Mucosa of stomach (tissue), 1 donor: Measurements from ENCODE around the gene SCAMP4.

ENCODE experiments used
- H3K27me3 ChIP-seq: one replicate; pipeline ENCODE4 v1.7.0; 2013; ENCODE audit warnings: mild to moderate bottlenecking, low read length; ENCODE audit not compliant: control insufficient read depth, insufficient read depth
- H3K36me3 ChIP-seq: one replicate; pipeline ENCODE4 v1.7.0; 2013; ENCODE audit warnings: low read length; ENCODE audit not compliant: control insufficient read depth, insufficient read depth
- H3K4me1 ChIP-seq: one replicate; pipeline ENCODE4 v1.7.0; 2013; ENCODE audit warnings: mild to moderate bottlenecking, low read length; ENCODE audit not compliant: control insufficient read depth, insufficient read depth
- H3K4me3 ChIP-seq: one replicate; pipeline ENCODE4 v1.7.0; 2013; ENCODE audit warnings: low read length
- H3K9ac ChIP-seq: one replicate; pipeline ENCODE4 v1.7.0; 2013; ENCODE audit warnings: mild to moderate bottlenecking, low read length, moderate library complexity
- H3K9me3 ChIP-seq: one replicate; pipeline ENCODE4 v1.7.0; 2013; ENCODE audit warnings: mild to moderate bottlenecking, low read length, moderate library complexity; ENCODE audit not compliant: control insufficient read depth
- donor health status: Pancreatic carcinoma.

The SCAMP4 gene

GRCh38 chr19:1896508-1896907 is 8.7 kb upstream of the SCAMP4 start:
- Histone ChIP-seq H3K9ac (no peak overlapping the region), H3K36me3 (no peaks in the 10 kb centered on the region), H3K27me3 (no peaks in the 10 kb centered on the region), H3K4me1 (peaks cover 10% of the 10 kb centered on the region), H3K4me3 (no peak overlapping the region), H3K9me3 (no peaks in the 10 kb centered on the region)

DNA sequence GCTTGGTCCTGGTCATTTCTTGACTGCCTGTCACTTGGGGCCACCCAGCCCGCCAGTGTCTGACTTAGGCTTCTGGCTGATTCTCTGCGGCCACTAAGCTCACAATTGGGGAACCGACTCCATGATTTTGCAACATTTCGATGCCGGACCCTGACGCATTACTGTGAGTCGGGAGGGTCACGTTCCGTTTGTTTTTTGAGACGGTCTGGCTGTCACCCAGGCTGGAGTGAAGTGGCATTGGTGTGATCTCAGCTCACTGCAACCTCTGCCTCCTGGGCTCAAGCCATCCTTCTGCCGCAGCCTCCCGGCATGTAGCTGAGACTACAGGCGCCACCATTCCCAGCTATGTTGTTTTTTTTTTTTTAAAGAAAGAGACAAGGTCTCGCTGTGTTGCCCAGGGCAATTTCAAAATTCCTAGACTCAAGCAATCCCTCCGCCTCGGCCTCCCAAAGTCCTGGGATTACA is 3.2 kb upstream of the SCAMP4 start:
- Histone ChIP-seq H3K9me3 (no peaks in the 10 kb centered on the region), H3K36me3 (no peaks in the 10 kb centered on the region), H3K27me3 (no peaks in the 10 kb centered on the region), H3K4me1 (peaks cover 28% of the 10 kb centered on the region), H3K9ac (no peak overlapping the region), H3K4me3 (no peak overlapping the region)

GRCh38 chr19:1902923-1903322 is 2.3 kb upstream of the SCAMP4 start:
- peaks cover 27% of the 10 kb centered on the region for H3K4me1 ChIP-seq
- no peaks in the 10 kb centered on the region for H3K9me3 ChIP-seq

DNA sequence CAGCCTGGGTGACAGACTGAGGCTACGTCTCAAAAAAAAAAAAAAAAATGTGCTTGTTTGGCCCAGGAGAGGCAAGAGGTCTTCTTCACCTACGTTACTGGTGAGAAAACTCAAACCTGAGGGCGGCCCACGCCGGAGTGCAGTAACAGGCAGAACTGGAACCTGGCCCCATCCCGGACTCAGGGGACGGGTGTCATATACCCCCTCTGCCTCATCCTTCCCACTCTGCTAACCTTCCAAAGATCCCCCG is 414 bp upstream of the SCAMP4 start:
- Histone ChIP-seq H3K9me3 (no peaks in the 10 kb centered on the region), H3K4me1 (peaks cover 41% of the 10 kb centered on the region), H3K9ac (no peak overlapping the region), H3K27me3 (no peaks in the 10 kb centered on the region), H3K4me3 (no peak overlapping the region), H3K36me3 (no peaks in the 10 kb centered on the region)

More at GRCh38 chr19:1902923-1903322, 2.3 kb upstream of the SCAMP4 start:
- no peaks in the 10 kb centered on the region for H3K36me3 ChIP-seq
- no peak overlapping the region for H3K4me3 ChIP-seq
- H3K9ac ChIP-seq = no peak overlapping the region
- H3K27me3 ChIP-seq = no peaks in the 10 kb centered on the region

DNA sequence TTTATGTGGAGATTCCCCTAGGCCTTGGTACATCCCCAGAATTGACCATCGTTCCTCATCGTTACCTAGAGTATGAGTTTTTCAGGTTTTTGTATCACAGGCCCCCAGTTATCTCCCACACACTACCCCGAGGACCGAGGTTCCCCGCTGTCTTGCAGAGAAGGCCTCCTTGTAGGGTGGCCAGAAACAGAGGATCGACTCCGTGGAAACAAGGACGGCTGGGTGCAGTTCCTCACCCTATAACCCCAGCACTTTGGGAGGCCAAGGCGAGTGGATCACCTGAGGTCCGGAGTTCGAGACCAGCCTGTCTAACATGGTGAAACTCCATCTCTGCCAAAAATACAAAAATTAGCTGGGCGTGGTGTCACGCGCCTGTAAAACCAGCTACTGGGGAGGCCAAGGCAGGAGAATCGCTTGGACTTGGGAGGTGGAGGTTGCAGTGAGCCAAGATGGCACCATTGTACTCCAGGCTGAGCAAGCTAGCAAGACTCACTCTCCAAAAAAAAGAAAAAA is 720 bp downstream of the SCAMP4 start:
- Histone ChIP-seq H3K36me3 (no peaks in the 10 kb centered on the region), H3K4me1 (peaks cover 47% of the 10 kb centered on the region), H3K27me3 (no peaks in the 10 kb centered on the region), H3K9me3 (no peaks in the 10 kb centered on the region), H3K4me3 (peak overlapping the region; percentile 63), H3K9ac (peak overlapping the region; percentile 75)

GRCh38 chr19:1906985-1907562 is 1.9 kb downstream of the SCAMP4 start:
- no peak overlapping the region for H3K4me3 ChIP-seq
- peaks cover 50% of the 10 kb centered on the region for H3K4me1 ChIP-seq
- H3K9ac ChIP-seq = peak overlapping the region; percentile 71
- H3K9me3 ChIP-seq = no peaks in the 10 kb centered on the region
- H3K27me3 ChIP-seq = no peaks in the 10 kb centered on the region
- no peaks in the 10 kb centered on the region for H3K36me3 ChIP-seq

DNA sequence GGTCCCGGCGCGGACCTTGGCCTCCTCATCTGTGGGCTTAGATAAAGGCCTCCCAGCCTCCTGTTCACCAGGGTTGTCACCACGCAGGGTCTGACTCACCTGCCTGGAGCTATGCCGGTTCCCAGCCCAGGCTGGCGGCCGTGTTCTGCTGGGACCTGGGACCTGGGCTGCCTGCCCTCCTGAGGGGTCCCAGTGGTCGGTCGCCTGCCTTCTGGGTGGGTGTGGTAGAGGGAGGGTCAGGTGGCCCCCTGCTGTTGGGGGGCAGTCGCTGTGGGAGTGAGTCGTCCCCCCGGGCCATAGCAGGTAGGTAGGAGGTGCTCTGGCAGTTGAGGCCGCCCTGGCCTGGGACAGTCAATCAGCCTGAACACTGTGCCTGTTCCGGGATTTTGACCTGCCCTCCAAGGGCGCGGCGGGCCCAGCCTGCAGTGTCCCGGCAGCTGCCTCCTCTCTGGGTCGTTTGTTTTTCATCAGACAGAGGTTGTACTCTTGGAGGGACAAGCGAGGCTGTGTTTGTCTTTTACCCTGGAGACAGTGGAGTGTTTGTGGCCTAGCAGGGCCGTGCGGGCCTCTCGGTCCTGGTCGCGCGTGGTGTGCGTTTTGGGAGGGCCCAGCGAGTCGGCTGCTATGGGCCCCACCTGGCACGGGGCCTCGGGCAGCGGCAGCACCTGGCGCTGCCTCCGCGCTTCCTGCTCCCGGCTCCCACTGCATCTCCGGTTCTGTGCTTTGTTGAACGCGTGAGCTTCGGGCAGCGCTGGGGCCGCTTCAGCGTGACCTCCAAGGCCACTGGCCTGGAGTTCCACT is 2.6 kb downstream of the SCAMP4 start:
- no peaks in the 10 kb centered on the region for H3K9me3 ChIP-seq
- H3K4me3 ChIP-seq = peak overlapping the region; percentile 31
- no peaks in the 10 kb centered on the region for H3K27me3 ChIP-seq
- H3K36me3 ChIP-seq = peaks cover under 1% of the 10 kb centered on the region
- H3K9ac ChIP-seq = peak overlapping the region; percentile 71
- peaks cover 55% of the 10 kb centered on the region for H3K4me1 ChIP-seq

DNA sequence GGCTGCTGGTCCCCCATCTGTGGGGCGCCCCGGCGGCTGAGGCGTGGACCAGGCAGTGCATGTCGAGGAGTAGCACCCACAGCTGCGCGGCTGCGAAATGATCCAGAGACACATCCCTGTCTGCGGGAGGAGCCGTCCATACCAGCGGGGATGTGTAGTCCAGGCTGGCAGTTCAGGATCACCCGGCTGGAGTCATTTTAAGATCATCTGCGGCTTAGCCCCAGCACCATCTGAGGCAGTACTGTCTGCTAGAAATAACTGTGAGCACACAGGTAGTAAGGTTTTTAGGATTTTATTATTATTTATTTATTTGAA is 3.1 kb downstream of the SCAMP4 start:
- Histone ChIP-seq H3K9me3 (no peaks in the 10 kb centered on the region), H3K4me3 (peak overlapping the region; percentile 31), H3K9ac (peak overlapping the region; percentile 71), H3K36me3 (peaks cover 6% of the 10 kb centered on the region), H3K4me1 (peaks cover 55% of the 10 kb centered on the region), H3K27me3 (no peaks in the 10 kb centered on the region)

- Histone ChIP-seq H3K36me3 (peaks cover 11% of the 10 kb centered on the region), H3K9me3 (no peaks in the 10 kb centered on the region), H3K9ac (peak overlapping the region; percentile 28), H3K4me1 (peaks cover 50% of the 10 kb centered on the region), H3K4me3 (no peak overlapping the region), H3K27me3 (no peaks in the 10 kb centered on the region)
Measured at GRCh38 chr19:1909761-1910080, 4.5 kb downstream of the SCAMP4 start.

DNA sequence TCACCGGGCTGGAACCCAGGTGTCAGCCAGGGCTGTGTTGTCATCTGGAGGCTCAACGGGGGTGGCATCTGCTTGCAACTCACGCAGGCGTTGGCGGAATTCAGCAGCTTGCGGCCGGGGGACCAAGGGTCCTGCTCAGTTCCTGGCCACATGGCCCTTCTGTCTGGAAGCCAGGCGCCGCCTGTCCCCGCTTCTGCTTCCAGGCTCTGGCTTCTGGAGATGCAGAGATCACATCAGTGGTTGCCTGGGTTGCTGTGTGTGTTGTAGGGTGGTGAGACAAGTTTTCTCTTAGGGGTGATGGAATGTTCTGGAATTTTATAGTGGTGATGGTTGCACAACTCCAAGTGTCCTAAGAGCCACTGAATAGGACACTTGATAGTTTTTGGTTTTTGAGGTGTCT is 5.0 kb downstream of the SCAMP4 start:
- Histone ChIP-seq H3K4me3 (no peak overlapping the region), H3K4me1 (peaks cover 48% of the 10 kb centered on the region), H3K9ac (no peak overlapping the region), H3K9me3 (no peaks in the 10 kb centered on the region), H3K27me3 (no peaks in the 10 kb centered on the region), H3K36me3 (peaks cover 11% of the 10 kb centered on the region)

- peaks cover 42% of the 10 kb centered on the region for H3K4me1 ChIP-seq
- peaks cover 11% of the 10 kb centered on the region for H3K36me3 ChIP-seq
- no peak overlapping the region for H3K4me3 ChIP-seq
Measured at GRCh38 chr19:1911098-1911497, 5.9 kb downstream of the SCAMP4 start.

DNA sequence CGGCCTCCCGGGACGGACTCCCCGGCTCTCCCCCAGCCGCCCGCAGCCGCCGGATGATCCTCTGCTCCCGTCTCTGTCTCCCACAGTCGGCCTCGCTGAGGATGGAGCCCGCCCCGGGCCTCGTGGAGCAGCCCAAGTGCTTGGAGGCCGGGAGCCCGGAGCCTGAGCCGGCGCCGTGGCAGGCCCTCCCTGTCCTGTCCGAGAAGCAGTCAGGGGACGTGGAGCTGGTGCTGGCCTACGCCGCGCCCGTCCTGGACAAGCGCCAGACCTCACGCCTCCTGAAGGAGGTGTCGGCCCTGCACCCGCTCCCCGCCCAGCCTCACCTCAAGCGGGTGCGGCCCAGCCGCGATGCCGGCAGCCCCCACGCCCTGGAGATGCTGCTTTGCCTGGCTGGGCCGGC is 6.8 kb downstream of the SCAMP4 start:
- Histone ChIP-seq H3K4me3 (no peak overlapping the region), H3K36me3 (peaks cover 11% of the 10 kb centered on the region), H3K9ac (no peak overlapping the region), H3K9me3 (no peaks in the 10 kb centered on the region), H3K4me1 (peaks cover 37% of the 10 kb centered on the region), H3K27me3 (no peaks in the 10 kb centered on the region)

More at GRCh38 chr19:1911098-1911497, 5.9 kb downstream of the SCAMP4 start:
- Histone ChIP-seq H3K9ac (no peak overlapping the region), H3K9me3 (no peaks in the 10 kb centered on the region), H3K27me3 (no peaks in the 10 kb centered on the region)
